Measurements from ENCODE around the gene NSG2.

DNA sequence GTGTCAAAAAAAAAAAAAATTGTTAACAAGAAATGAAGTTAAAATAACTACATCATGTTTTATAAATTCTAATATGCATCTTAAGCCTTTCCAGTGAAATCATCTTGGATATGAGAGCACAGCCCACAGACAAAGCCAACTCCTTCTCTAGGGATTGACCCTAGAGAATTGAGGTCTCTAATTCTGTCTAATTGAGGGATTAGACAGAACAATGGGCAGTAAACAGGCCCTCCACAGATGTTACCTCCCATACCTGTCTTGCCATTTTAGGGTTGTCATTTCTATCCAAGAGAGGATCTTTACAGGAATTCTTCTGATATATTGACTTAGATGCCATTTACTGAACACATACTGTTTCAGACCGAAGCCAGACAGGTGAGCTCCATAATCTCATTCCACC, 42.3 kb downstream of the NSG2 start:
- TF ChIP-seq, protein P1, sequence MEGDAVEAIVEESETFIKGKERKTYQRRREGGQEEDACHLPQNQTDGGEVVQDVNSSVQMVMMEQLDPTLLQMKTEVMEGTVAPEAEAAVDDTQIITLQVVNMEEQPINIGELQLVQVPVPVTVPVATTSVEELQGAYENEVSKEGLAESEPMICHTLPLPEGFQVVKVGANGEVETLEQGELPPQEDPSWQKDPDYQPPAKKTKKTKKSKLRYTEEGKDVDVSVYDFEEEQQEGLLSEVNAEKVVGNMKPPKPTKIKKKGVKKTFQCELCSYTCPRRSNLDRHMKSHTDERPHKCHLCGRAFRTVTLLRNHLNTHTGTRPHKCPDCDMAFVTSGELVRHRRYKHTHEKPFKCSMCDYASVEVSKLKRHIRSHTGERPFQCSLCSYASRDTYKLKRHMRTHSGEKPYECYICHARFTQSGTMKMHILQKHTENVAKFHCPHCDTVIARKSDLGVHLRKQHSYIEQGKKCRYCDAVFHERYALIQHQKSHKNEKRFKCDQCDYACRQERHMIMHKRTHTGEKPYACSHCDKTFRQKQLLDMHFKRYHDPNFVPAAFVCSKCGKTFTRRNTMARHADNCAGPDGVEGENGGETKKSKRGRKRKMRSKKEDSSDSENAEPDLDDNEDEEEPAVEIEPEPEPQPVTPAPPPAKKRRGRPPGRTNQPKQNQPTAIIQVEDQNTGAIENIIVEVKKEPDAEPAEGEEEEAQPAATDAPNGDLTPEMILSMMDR (IDR thresholded peaks at IDR 0.05), result no peak
- no peak for TF ChIP-seq EZH2 (IDR thresholded peaks at IDR 0.05; ENCODE audit: borderline replicate concordance, insufficient read depth, low read depth, low read length, poor library complexity, severe bottlenecking)

Data from B cell (primary cell).